OCI-LY1 (cell line): ENCODE results near the gene HEG1.

Source experiments
- CTCF ChIP-seq: fragments of 200-600 bp; sonication (generic), shearing (Covaris generic); IDR thresholded peaks from 2 replicates; pipeline ENCODE4 v1.5.1; 2017; ENCODE audit warnings: mild to moderate bottlenecking, antibody characterized with exemption, low read length, moderate library complexity, mixed read lengths
- EZH2 ChIP-seq: fragments of 200-600 bp; sonication (generic), shearing (Covaris generic); IDR thresholded peaks from 2 replicates; pipeline ENCODE4 v1.8.0; 2017; ENCODE audit warnings: borderline replicate concordance, mixed run types, mild to moderate bottlenecking, antibody characterized with exemption, low read length, moderate library complexity, mixed read lengths

DNA sequence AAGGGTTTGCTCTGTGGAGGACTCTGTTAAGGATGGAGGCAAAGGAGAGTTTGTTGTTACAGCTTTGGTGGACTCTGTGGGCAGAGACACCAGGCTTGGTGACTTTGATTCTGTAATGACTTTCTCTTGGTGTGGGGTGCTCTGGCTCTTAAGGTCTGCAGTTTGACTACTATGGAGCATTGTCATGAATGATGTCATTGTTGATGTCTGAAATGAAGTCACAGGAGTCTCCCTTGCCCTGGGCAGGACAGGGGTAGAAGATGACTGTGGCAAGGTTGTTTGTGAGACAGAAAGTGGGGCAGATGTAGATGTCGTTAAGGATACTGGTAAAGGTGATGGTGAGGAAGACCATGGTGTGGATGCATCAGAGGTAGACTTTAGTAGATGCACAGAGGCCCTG, 42.7 kb downstream of the HEG1 start:
- TF ChIP-seq CTCF = no peak
- no peak for TF ChIP-seq EZH2
